H1 (cell line): ENCODE results near the gene TFPI2. TPM values are rescaled to one million over a fixed set of nuclear protein-coding genes. Genes with fewer than 3 reads are reported as not detected.
"Not testable (repeated sequence)": the region's sequence is repeated elsewhere in the genome, so short reads cannot be mapped to it uniquely, and the experiment has no call there.

Experiments used
- CTCF ChIA-PET: fragments of 300-600 bp; sonication (Branson Sonifier 250); formaldehyde crosslinking; loops from one replicate; lab custom pipeline; 2021; ENCODE audit not compliant: partially characterized antibody; lab: Charles Lee
- POLR2A ChIA-PET: fragments of 300-600 bp; sonication (Branson Sonifier 250); formaldehyde crosslinking; loops from one replicate; lab custom pipeline; 2021; ENCODE audit warnings: inconsistent platforms; ENCODE audit not compliant: partially characterized antibody; lab: Charles Lee
- DNase-seq, 2 experiments: peaks; one replicate each; pipeline versions ENCODE4 v3.0.0 to v3.0.0-alpha.2; 2010 to 2022; ENCODE audit warnings: low spot score in 2 of 2, low read depth in 1 of 2, mixed read lengths in 1 of 2
- FAIRE-seq: peaks from 2 replicates; lab custom pipeline; 2011; peaks lifted over from hg19 to GRCh38; lab: Jason Lieb, UNC
- H2AFZ ChIP-seq: 2 replicates; pipeline ENCODE4 v1.8.1; 2012; ENCODE audit warnings: low read length, inconsistent platforms
- H2AK5ac ChIP-seq: 2 replicates; pipeline ENCODE4 v1.6.1; 2013; ENCODE audit warnings: low read depth, low read length
- H2BK120ac ChIP-seq: replicated peaks from 2 replicates; pipeline ENCODE3; 2013; ENCODE audit warnings: low read depth, low read length, inconsistent platforms
- H2BK12ac ChIP-seq: 2 replicates; pipeline ENCODE4 v1.6.1; 2013; ENCODE audit warnings: low read depth, low read length
- H2BK15ac ChIP-seq: 2 replicates; pipeline ENCODE4 v1.6.1; 2013; ENCODE audit warnings: low read length
- H2BK20ac ChIP-seq: 2 replicates; pipeline ENCODE4 v1.6.1; 2013; ENCODE audit warnings: low read length
- H2BK5ac ChIP-seq: 2 replicates; pipeline ENCODE4 v1.6.1; 2013; ENCODE audit warnings: low read depth, low read length
- H3K14ac ChIP-seq: 2 replicates; pipeline ENCODE4 v1.6.1; 2013; ENCODE audit warnings: inconsistent platforms; ENCODE audit not compliant: insufficient read length
- H3K18ac ChIP-seq: 2 replicates; pipeline ENCODE4 v1.6.1; 2013; ENCODE audit warnings: low read length; ENCODE audit errors: extremely low read depth
- H3K23ac ChIP-seq: 2 replicates; pipeline ENCODE4 v1.6.1; 2013; ENCODE audit warnings: inconsistent platforms; ENCODE audit not compliant: insufficient read length
- H3K23me2 ChIP-seq: 2 replicates; pipeline ENCODE4 v1.6.1; 2013; ENCODE audit warnings: low read depth, low read length
- H3K27ac ChIP-seq: 2 replicates; pipeline ENCODE4 v1.6.1; 2011; ENCODE audit warnings: low read depth, low read length, inconsistent platforms
- H3K27me3 ChIP-seq, 4 experiments: replicated peaks in 1 of 4; 1 replicate in 1 of 4; 2 replicates in 3 of 4; pipeline versions ENCODE4 v1.6.1 to v1.8.1; 2011 to 2013; ENCODE audit warnings: low read length in 3 of 4, mild to moderate bottlenecking in 3 of 4, inconsistent platforms in 2 of 4, mixed read lengths in 2 of 4, moderate library complexity in 1 of 4; ENCODE audit not compliant: control insufficient read depth in 3 of 4, insufficient read depth in 3 of 4; ENCODE audit errors: extremely low read depth in 1 of 4
- H3K36me3 ChIP-seq, 4 experiments: 2 replicates each; pipeline versions ENCODE4 v1.6.1 to v1.8.1; 2011 to 2013; ENCODE audit warnings: mild to moderate bottlenecking in 4 of 4, low read length in 3 of 4, moderate library complexity in 2 of 4, control low read depth in 1 of 4, inconsistent platforms in 1 of 4; ENCODE audit not compliant: insufficient read depth in 4 of 4, control insufficient read depth in 2 of 4
- H3K4ac ChIP-seq: replicated peaks from 2 replicates; pipeline ENCODE3; 2013; ENCODE audit warnings: low read length, low read depth, mixed read lengths, inconsistent platforms; ENCODE audit not compliant: insufficient read length
- H3K4me1 ChIP-seq, 4 experiments: replicated peaks in 1 of 4; 1 replicate in 1 of 4; 2 replicates in 3 of 4; pipeline versions ENCODE4 v1.6.1 to v1.8.1; 2011 to 2013; ENCODE audit warnings: low read length in 3 of 4, inconsistent platforms in 2 of 4, mixed read lengths in 1 of 4; ENCODE audit not compliant: insufficient read depth in 4 of 4, control insufficient read depth in 3 of 4
- H3K4me2 ChIP-seq, 2 experiments: 2 replicates each; pipeline versions ENCODE4 v1.6.1 to v1.8.1; 2011 to 2013; ENCODE audit warnings: low read depth in 2 of 2, low read length in 2 of 2, control low read depth in 1 of 2, inconsistent platforms in 1 of 2, mild to moderate bottlenecking in 1 of 2; ENCODE audit not compliant: insufficient read depth in 1 of 2
- H3K4me3 ChIP-seq, 4 experiments: fragments of 200-600, 300-600 bp in 1 of 4; sonication (generic), shearing (Covaris generic), sonication (Bioruptor Twin) in 1 of 4; 2 replicates each; pipeline versions ENCODE4 v1.5.1 to v1.8.1; 2011 to 2016; ENCODE audit warnings: low read length in 4 of 4, low read depth in 3 of 4, control low read depth in 2 of 4, inconsistent platforms in 2 of 4, mild to moderate bottlenecking in 2 of 4, mixed read lengths in 1 of 4, moderate library complexity in 1 of 4; ENCODE audit not compliant: insufficient read depth in 2 of 4; ENCODE audit errors: extremely low read depth in 1 of 4
- H3K56ac ChIP-seq: replicated peaks from 2 replicates; pipeline ENCODE3; 2013; ENCODE audit warnings: low read depth, mild to moderate bottlenecking, mixed read lengths, low read length, inconsistent platforms; ENCODE audit not compliant: insufficient read length
- H3K79me1 ChIP-seq: 2 replicates; pipeline ENCODE4 v1.6.1; 2013; ENCODE audit warnings: low read depth, low read length, control low read depth
- H3K79me2 ChIP-seq, 2 experiments: 2 replicates each; pipeline versions ENCODE4 v1.6.1 to v1.8.1; 2012 to 2013; ENCODE audit warnings: low read length in 2 of 2, mild to moderate bottlenecking in 2 of 2, inconsistent platforms in 1 of 2; ENCODE audit not compliant: insufficient read depth in 2 of 2, control insufficient read depth in 1 of 2
- H3K9ac ChIP-seq, 4 experiments: replicated peaks in 1 of 4; 1 replicate in 1 of 4; 2 replicates in 3 of 4; pipeline versions ENCODE4 v1.6.1 to v1.8.1; 2011 to 2013; ENCODE audit warnings: low read depth in 3 of 4, low read length in 3 of 4, control low read depth in 2 of 4, mild to moderate bottlenecking in 2 of 4, moderate library complexity in 2 of 4, inconsistent platforms in 1 of 4; ENCODE audit errors: extremely low read depth in 1 of 4
- H3K9me3 ChIP-seq, 2 experiments: 2 replicates each; pipeline versions ENCODE4 v1.6.1 to v1.8.1; 2012 to 2013; ENCODE audit warnings: mild to moderate bottlenecking in 2 of 2, moderate library complexity in 2 of 2, control low read depth in 1 of 2, inconsistent platforms in 1 of 2, low read depth in 1 of 2, low read length in 1 of 2, mixed read lengths in 1 of 2; ENCODE audit not compliant: insufficient read depth in 2 of 2
- H4K20me1 ChIP-seq, 2 experiments: replicated peaks in 1 of 2; 2 replicates each; pipeline versions ENCODE3 to v1.8.1; 2011 to 2013; ENCODE audit warnings: inconsistent platforms in 2 of 2, low read length in 2 of 2, mild to moderate bottlenecking in 1 of 2; ENCODE audit not compliant: insufficient read depth in 2 of 2, control insufficient read depth in 1 of 2
- H4K5ac ChIP-seq: 2 replicates; pipeline ENCODE4 v1.6.1; 2013; ENCODE audit warnings: low read length, low read depth, mixed read lengths, inconsistent platforms; ENCODE audit not compliant: insufficient read length
- H4K8ac ChIP-seq: 2 replicates; pipeline ENCODE4 v1.8.0; 2013; ENCODE audit warnings: mild to moderate bottlenecking, moderate library complexity, low read length, inconsistent platforms; ENCODE audit not compliant: insufficient read depth; ENCODE audit errors: extremely low read depth
- H4K91ac ChIP-seq: replicated peaks from 2 replicates; pipeline ENCODE3; 2013; ENCODE audit warnings: low read length, mixed read lengths, inconsistent platforms; ENCODE audit not compliant: insufficient read length
- WGBS, 2 experiments: shearing (Covaris generic) in 1 of 2; methylation state at CpG; one replicate each; pipeline versions ENCODE4 v1.1.6 to v1.1.7; 2013 to 2015; ENCODE audit warnings: low lambda C conversion rate in 2 of 2, mixed read lengths in 2 of 2, inconsistent platforms in 1 of 2, low coverage in 1 of 2, missing lambda C conversion rate in 1 of 2; ENCODE audit not compliant: insufficient replicate concordance in 2 of 2, insufficient coverage in 1 of 2, insufficient read length in 1 of 2; ENCODE audit errors: extremely low coverage in 1 of 2, missing lambda C conversion rate in 1 of 2; 5-methylcytosine and 5-hydroxymethylcytosine counted together
- polyA plus RNA-seq, 7 experiments: library from polyadenylated mRNA; depleted of rRNA in 3 of 7; stranded (reverse) in 5 of 7; unstranded in 2 of 7; fragments of >200 nt in 5 of 7; fragments of 200-250 nt in 2 of 7; gene quantifications; 1 replicate in 5 of 7; 2 replicates in 1 of 7; 4 replicates in 1 of 7; pipeline versions ENCODE4 v1.2.1 to v1.2.3, GENCODE V29; 2011 to 2013; ENCODE audit warnings: missing spikeins in 2 of 7, mixed read lengths in 2 of 7
- total RNA-seq: library from RNA; stranded (reverse); fragmentation: NEBNext Ultra II Directional; extraction: Animal tissue kit (Norgen Biotek cat#: 25700); gene quantifications from 2 replicates; pipeline ENCODE4 v1.2.1, GENCODE V29; 2021

The TFPI2 gene
- total and polyA plus RNA-seq, 2 of the 8 experiments (the other 6 are each of a cell fraction or from before 2014, with no cell fraction given) = 6.8 to 8.9 TPM

- H2BK20ac ChIP-seq, H4K8ac ChIP-seq, H2AFZ ChIP-seq, H3K18ac ChIP-seq, H3K4me2 ChIP-seq, H3K56ac ChIP-seq, H3K9me3 ChIP-seq, H3K4me1 ChIP-seq, H2BK12ac ChIP-seq, H3K9ac ChIP-seq, H3K79me2 ChIP-seq, H3K23ac ChIP-seq, H2AK5ac ChIP-seq, H4K20me1 ChIP-seq, POLR2A ChIA-PET, H3K23me2 ChIP-seq, H3K27me3 ChIP-seq, H2BK5ac ChIP-seq, H3K36me3 ChIP-seq, H4K91ac ChIP-seq, H3K14ac ChIP-seq, H3K79me1 ChIP-seq, H3K4me3 ChIP-seq, H2BK15ac ChIP-seq, H3K27ac ChIP-seq, H2BK120ac ChIP-seq, H3K4ac ChIP-seq, H4K5ac ChIP-seq, DNase-seq: not testable (repeated sequence)
- FAIRE-seq = peak; percentile 71
- WGBS, 2 experiments = 91% methylated on average over 3 of the region's 3 CpGs; no CpG with 5 or more reads in 1 of the 2 experiments
- CTCF ChIA-PET = interaction anchor here (0.6 kb wide), 1 partner anchor 12 kb away, joined by 3 read pairs; no protein-coding TSS in a partner anchor
These were observed 24.8 kb upstream of the TFPI2 start for GRCh38 chr7:93915206-93915842.
